Measurements from ENCODE around the gene C2orf68. TPM values are rescaled to one million over a fixed set of nuclear protein-coding genes. Genes with fewer than 3 reads are reported as not detected.

C2orf68 gene
- total RNA-seq, 2 experiments from 2014 or later: 31.0 to 31.2 TPM

DNA sequence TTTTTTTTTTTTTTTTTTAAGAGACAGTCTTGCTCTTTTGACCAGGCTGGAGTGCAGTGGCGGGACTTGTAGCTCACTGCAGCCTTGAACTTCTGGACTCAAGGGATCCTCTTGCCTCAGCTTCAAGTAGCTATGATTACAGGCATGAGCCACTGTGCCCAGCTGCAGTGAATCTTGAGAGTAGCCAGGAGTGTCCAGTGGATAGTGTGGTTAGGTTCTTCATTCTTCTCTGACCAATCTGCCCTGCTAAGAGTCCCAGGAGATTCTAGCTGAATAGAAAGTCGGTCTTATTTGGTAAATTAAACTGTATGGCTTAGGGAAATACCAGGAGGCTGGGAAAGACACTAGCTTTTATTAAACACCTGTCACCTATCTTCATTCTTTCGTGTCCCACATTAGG, 19.4 kb upstream of the C2orf68 start:
- POLR2A ChIA-PET: no interaction called here
- Histone ChIP-seq H3K4me1 (ENCODE audit: insufficient read depth, low read length) (peaks cover 4% of the 10 kb centered on the region), H3K9me3 (ENCODE audit: control insufficient read depth in 1 of 2, insufficient read depth in 1 of 2, low read length in 2 of 2) (no peaks in the 10 kb centered on the region), H3K27me3 (ENCODE audit: control insufficient read depth in 1 of 2, insufficient read depth in 2 of 2, low read length in 2 of 2) (no peaks in the 10 kb centered on the region), H3K27ac (ENCODE audit: low read depth in 1 of 2, low read length in 2 of 2) (no peak overlapping the region), H3K36me3 (ENCODE audit: insufficient read depth, low read length) (peaks cover 84% of the 10 kb centered on the region), H3K4me3 (ENCODE audit: low read length) (no peak overlapping the region)
- TF ChIP-seq, protein P1, sequence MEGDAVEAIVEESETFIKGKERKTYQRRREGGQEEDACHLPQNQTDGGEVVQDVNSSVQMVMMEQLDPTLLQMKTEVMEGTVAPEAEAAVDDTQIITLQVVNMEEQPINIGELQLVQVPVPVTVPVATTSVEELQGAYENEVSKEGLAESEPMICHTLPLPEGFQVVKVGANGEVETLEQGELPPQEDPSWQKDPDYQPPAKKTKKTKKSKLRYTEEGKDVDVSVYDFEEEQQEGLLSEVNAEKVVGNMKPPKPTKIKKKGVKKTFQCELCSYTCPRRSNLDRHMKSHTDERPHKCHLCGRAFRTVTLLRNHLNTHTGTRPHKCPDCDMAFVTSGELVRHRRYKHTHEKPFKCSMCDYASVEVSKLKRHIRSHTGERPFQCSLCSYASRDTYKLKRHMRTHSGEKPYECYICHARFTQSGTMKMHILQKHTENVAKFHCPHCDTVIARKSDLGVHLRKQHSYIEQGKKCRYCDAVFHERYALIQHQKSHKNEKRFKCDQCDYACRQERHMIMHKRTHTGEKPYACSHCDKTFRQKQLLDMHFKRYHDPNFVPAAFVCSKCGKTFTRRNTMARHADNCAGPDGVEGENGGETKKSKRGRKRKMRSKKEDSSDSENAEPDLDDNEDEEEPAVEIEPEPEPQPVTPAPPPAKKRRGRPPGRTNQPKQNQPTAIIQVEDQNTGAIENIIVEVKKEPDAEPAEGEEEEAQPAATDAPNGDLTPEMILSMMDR (IDR thresholded peaks at IDR 0.05): no peak
- H3K4me3 Mint-ChIP-seq: no peak overlapping the region
- no peaks in the 10 kb centered on the region for H3K27me3 Mint-ChIP-seq
- DNase-seq (no peak), ATAC-seq (ENCODE audit: poor library complexity) (no peak)
- intact Hi-C loops (cut with DNase I, micrococcal nuclease): no loop called here
- peak overlapping the region; percentile 33 for H3K27ac Mint-ChIP-seq
- H3K36me3 Mint-ChIP-seq (ENCODE audit: low read depth): peaks cover 87% of the 10 kb centered on the region
- H3K9me3 Mint-ChIP-seq: no peaks in the 10 kb centered on the region
- H3K4me1 Mint-ChIP-seq (ENCODE audit: low read depth): peaks cover 5% of the 10 kb centered on the region
- CTCF ChIA-PET: interaction anchor here (0.7 kb wide), 1 partner anchor 10 kb away, joined by 3 read pairs; no protein-coding TSS in a partner anchor

DNA sequence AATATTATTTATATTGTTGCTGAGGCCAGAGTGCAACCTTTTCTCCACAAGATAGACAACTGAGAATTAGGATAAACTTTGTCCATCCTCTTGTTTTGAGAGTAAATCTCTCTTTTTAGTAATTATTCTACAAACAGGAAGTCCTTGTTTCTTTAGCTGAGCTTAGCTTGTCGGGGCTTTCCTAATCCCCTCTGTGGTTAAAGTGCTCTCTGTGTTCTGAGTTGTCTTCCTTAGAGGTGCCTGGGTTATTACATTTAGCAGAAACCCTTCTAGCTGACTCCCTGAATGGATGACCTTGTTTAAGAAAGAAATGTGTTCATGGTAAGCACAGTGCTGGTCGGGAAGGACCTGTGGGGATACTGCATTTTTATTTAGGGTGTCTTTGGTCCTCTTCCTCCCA, 16.8 kb upstream of the C2orf68 start:
- Histone ChIP-seq H3K36me3 (ENCODE audit: insufficient read depth, low read length) (peaks cover 86% of the 10 kb centered on the region), H3K9me3 (ENCODE audit: control insufficient read depth in 1 of 2, insufficient read depth in 1 of 2, low read length in 2 of 2) (no peaks in the 10 kb centered on the region), H3K4me3 (ENCODE audit: low read length) (no peak overlapping the region), H3K27me3 (ENCODE audit: control insufficient read depth in 1 of 2, insufficient read depth in 2 of 2, low read length in 2 of 2) (no peaks in the 10 kb centered on the region), H3K4me1 (ENCODE audit: insufficient read depth, low read length) (peaks cover 4% of the 10 kb centered on the region), H3K27ac (ENCODE audit: low read depth in 1 of 2, low read length in 2 of 2) (no peak overlapping the region)
- TF ChIP-seq, protein P1 (IDR thresholded peaks at IDR 0.05): no peak
- Mint-ChIP-seq H3K4me1 (ENCODE audit: low read depth) (no peaks in the 10 kb centered on the region), H3K27me3 (no peaks in the 10 kb centered on the region), H3K27ac (no peak overlapping the region), H3K9me3 (no peaks in the 10 kb centered on the region), H3K36me3 (ENCODE audit: low read depth) (peaks cover 88% of the 10 kb centered on the region), H3K4me3 (no peak overlapping the region)
- POLR2A ChIA-PET: interaction anchor here (1.0 kb wide), 1 partner anchor 9 kb away, joined by 3 read pairs; no protein-coding TSS in a partner anchor
- ATAC-seq (ENCODE audit: poor library complexity) (no peak), DNase-seq (peak in 1 of 14 experiments; percentile 23)
- CTCF ChIA-PET: interaction anchor here (0.6 to 3.0 kb wide), 2 partner anchors 8 to 53 kb away, joined by 3 to 18 read pairs; no protein-coding TSS in a partner anchor
- intact Hi-C loops (cut with DNase I, micrococcal nuclease): no loop called here

DNA sequence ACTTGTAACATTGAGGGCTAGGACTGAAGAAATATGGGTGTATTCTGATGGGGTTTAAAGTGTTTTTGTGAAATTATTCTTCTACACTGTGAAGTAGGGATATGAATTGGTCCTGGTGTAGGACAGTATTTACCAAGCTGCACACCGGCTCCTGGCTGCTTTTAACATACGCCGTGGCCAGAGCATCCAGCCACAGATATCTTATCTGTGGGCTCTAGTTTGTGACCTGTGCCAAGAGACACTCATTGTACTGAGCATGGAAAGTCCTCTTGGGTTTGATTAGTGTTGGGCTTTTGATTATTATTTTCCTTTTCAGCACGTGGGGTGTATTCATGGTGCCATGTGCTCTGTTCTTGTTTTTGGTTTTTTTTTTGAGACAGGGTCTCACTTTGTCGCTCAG, 12.1 kb upstream of the C2orf68 start:
- Histone ChIP-seq H3K9me3 (ENCODE audit: control insufficient read depth in 1 of 2, insufficient read depth in 1 of 2, low read length in 2 of 2) (no peaks in the 10 kb centered on the region), H3K4me1 (ENCODE audit: insufficient read depth, low read length) (peaks cover 5% of the 10 kb centered on the region), H3K27ac (ENCODE audit: low read depth in 1 of 2, low read length in 2 of 2) (no peak overlapping the region), H3K36me3 (ENCODE audit: insufficient read depth, low read length) (peaks cover 91% of the 10 kb centered on the region), H3K4me3 (ENCODE audit: low read length) (no peak overlapping the region), H3K27me3 (ENCODE audit: control insufficient read depth in 1 of 2, insufficient read depth in 2 of 2, low read length in 2 of 2) (no peaks in the 10 kb centered on the region)
- intact Hi-C loops (cut with DNase I, micrococcal nuclease): no loop called here
- CTCF ChIA-PET: interaction anchor here (0.5 to 2.7 kb wide), 2 partner anchors 13 to 18 kb away, joined by 3 to 9 read pairs; no protein-coding TSS in a partner anchor
- Mint-ChIP-seq H3K36me3 (ENCODE audit: low read depth) (peaks cover 79% of the 10 kb centered on the region), H3K4me1 (ENCODE audit: low read depth) (peaks cover 11% of the 10 kb centered on the region), H3K27ac (no peak overlapping the region), H3K4me3 (no peak overlapping the region), H3K9me3 (no peaks in the 10 kb centered on the region), H3K27me3 (no peaks in the 10 kb centered on the region)
- ATAC-seq (ENCODE audit: poor library complexity) (no peak), DNase-seq (no peak)
- POLR2A ChIA-PET: no interaction called here
- TF ChIP-seq, protein P1 (IDR thresholded peaks at IDR 0.05): no peak

All from CD4-positive, alpha-beta T cell (primary cell).